HEK293 (cell line): Measurements from ENCODE around the gene MRPS10.
A peak's percentile ranks its signal among the peaks of the same experiment; 100 is the strongest.

ENCODE experiments used
- CTCF ChIA-PET: fragments of 350-600 bp; formaldehyde crosslinking; extraction: SDS; loops from one replicate; lab custom pipeline; 2021; ENCODE audit warnings: antibody characterized with exemption; lab: Yijun Ruan, JAX
- POLR2A ChIA-PET: fragments of 300-600 bp; formaldehyde crosslinking; extraction: SDS; loops from one replicate; lab custom pipeline; 2020; ENCODE audit warnings: antibody characterized with exemption, inconsistent platforms; lab: Yijun Ruan, JAX
- H3K27ac ChIP-seq: fragments of 200-500 bp; sonication (Bioruptor generic); 2 replicates; pipeline ENCODE4 v1.5.1; 2014; ENCODE audit warnings: low read depth, low read length, control low read depth, inconsistent platforms; ENCODE audit errors: extremely low read depth
- H3K36me3 ChIP-seq, 2 experiments: fragments of 200-500 bp in 1 of 2; sonication (Bioruptor generic) in 1 of 2; 1 replicate in 1 of 2; 2 replicates in 1 of 2; pipeline ENCODE4 v1.5.1; 2014 to 2017; ENCODE audit warnings: inconsistent platforms in 2 of 2, low read length in 2 of 2; ENCODE audit not compliant: control insufficient read depth in 2 of 2, insufficient read depth in 1 of 2
- H3K4me1 ChIP-seq: fragments of 200-500 bp; sonication (Bioruptor generic); 2 replicates; pipeline ENCODE4 v1.5.1; 2014; ENCODE audit warnings: mild to moderate bottlenecking, low read length, inconsistent platforms; ENCODE audit not compliant: control insufficient read depth, insufficient read depth
- H3K4me3 ChIP-seq: 2 replicates; pipeline ENCODE4 v1.5.1; 2011; ENCODE audit warnings: low read depth, mild to moderate bottlenecking, control low read depth, low read length, moderate library complexity
- H3K9me3 ChIP-seq: fragments of 200-500 bp; sonication (Bioruptor generic); 2 replicates; pipeline ENCODE4 v1.5.1; 2014; ENCODE audit warnings: low read depth, low read length, inconsistent platforms; ENCODE audit not compliant: control insufficient read depth, insufficient read depth
- OSR2 ChIP-seq: fragments of 450-650 bp; formaldehyde crosslinking; IDR thresholded peaks from 2 replicates; pipeline ENCODE4 v1.5.1; 2016; ENCODE audit warnings: missing biosample characterization, missing genetic modification characterization
- SP3 ChIP-seq: fragments of 450-650 bp; formaldehyde crosslinking; IDR thresholded peaks from 2 replicates; pipeline ENCODE4 v1.5.1; 2016; ENCODE audit warnings: missing biosample characterization, missing genetic modification characterization
- ZBTB1 ChIP-seq: fragments of 450-650 bp; formaldehyde crosslinking; IDR thresholded peaks from 2 replicates; pipeline ENCODE4 v1.5.1; 2016; ENCODE audit warnings: missing biosample characterization, missing genetic modification characterization
- ZFP37 ChIP-seq: fragments of 450-650 bp; formaldehyde crosslinking; IDR thresholded peaks from 2 replicates; pipeline ENCODE4 v1.5.1; 2016; ENCODE audit warnings: missing biosample characterization, missing genetic modification characterization
- ZIC2 ChIP-seq: fragments of 450-650 bp; formaldehyde crosslinking; IDR thresholded peaks from 2 replicates; pipeline ENCODE4 v1.5.1; 2016; ENCODE audit warnings: missing biosample characterization, missing genetic modification characterization
- ZNF10 ChIP-seq: fragments of 450-650 bp; formaldehyde crosslinking; IDR thresholded peaks from 2 replicates; pipeline ENCODE4 v1.5.1; 2017; ENCODE audit warnings: missing biosample characterization, missing genetic modification characterization
- ZNF155 ChIP-seq: fragments of 450-650 bp; formaldehyde crosslinking; IDR thresholded peaks from 2 replicates; pipeline ENCODE4 v1.5.1; 2016; ENCODE audit warnings: missing biosample characterization, missing genetic modification characterization
- ZNF157 ChIP-seq: fragments of 450-650 bp; formaldehyde crosslinking; IDR thresholded peaks from 2 replicates; pipeline ENCODE4 v1.5.1; 2016; ENCODE audit warnings: missing biosample characterization, missing genetic modification characterization
- ZNF239 ChIP-seq: fragments of 450-650 bp; formaldehyde crosslinking; IDR thresholded peaks from 2 replicates; pipeline ENCODE4 v1.5.1; 2016; ENCODE audit warnings: missing biosample characterization, missing genetic modification characterization
- ZNF266 ChIP-seq: fragments of 450-650 bp; formaldehyde crosslinking; IDR thresholded peaks from 2 replicates; pipeline ENCODE4 v1.5.1; 2016; ENCODE audit warnings: missing biosample characterization, missing genetic modification characterization, low read depth
- ZNF274 ChIP-seq, 2 experiments: fragments of 200-500 bp in 1 of 2; fragments of 450-650 bp in 1 of 2; sonication (Bioruptor generic) in 1 of 2; formaldehyde crosslinking in 1 of 2; IDR thresholded peaks; 2 replicates each; pipeline versions ENCODE4 v1.5.1 to v1.6.1; 2014 to 2016; ENCODE audit warnings: borderline replicate concordance in 1 of 2, inconsistent platforms in 1 of 2, low read length in 1 of 2, missing biosample characterization in 1 of 2, missing genetic modification characterization in 1 of 2
- ZNF324 ChIP-seq: fragments of 450-650 bp; formaldehyde crosslinking; IDR thresholded peaks from 2 replicates; pipeline ENCODE4 v1.5.1; 2016; ENCODE audit warnings: missing biosample characterization, missing genetic modification characterization
- ZNF335 ChIP-seq: fragments of 450-650 bp; formaldehyde crosslinking; conservative IDR thresholded peaks from 2 replicates; pipeline ENCODE4 v1.5.1; 2016; ENCODE audit warnings: missing biosample characterization, missing genetic modification characterization
- ZNF423 ChIP-seq: fragments of 450-650 bp; formaldehyde crosslinking; IDR thresholded peaks from 2 replicates; pipeline ENCODE4 v1.5.1; 2016; ENCODE audit warnings: missing biosample characterization, missing genetic modification characterization
- ZNF473 ChIP-seq: fragments of 450-650 bp; formaldehyde crosslinking; IDR thresholded peaks from 2 replicates; pipeline ENCODE4 v1.5.1; 2017; ENCODE audit warnings: missing biosample characterization, missing genetic modification characterization
- ZNF623 ChIP-seq: fragments of 450-650 bp; formaldehyde crosslinking; IDR thresholded peaks from 2 replicates; pipeline ENCODE4 v1.5.1; 2016; ENCODE audit warnings: missing biosample characterization, missing genetic modification characterization
- ZNF629 ChIP-seq: fragments of 450-650 bp; formaldehyde crosslinking; IDR thresholded peaks from 2 replicates; pipeline ENCODE4 v1.5.1; 2017; ENCODE audit warnings: missing biosample characterization, missing genetic modification characterization
- ZNF658 ChIP-seq: fragments of 450-650 bp; formaldehyde crosslinking; IDR thresholded peaks from 2 replicates; pipeline ENCODE4; 2016; ENCODE audit warnings: missing biosample characterization, missing genetic modification characterization
- ZNF707 ChIP-seq: fragments of 450-650 bp; formaldehyde crosslinking; IDR thresholded peaks from 2 replicates; pipeline ENCODE4 v1.5.1; 2016; ENCODE audit warnings: missing biosample characterization, missing genetic modification characterization
- ZNF777 ChIP-seq: fragments of 450-650 bp; formaldehyde crosslinking; IDR thresholded peaks from 2 replicates; pipeline ENCODE4 v1.5.1; 2017; ENCODE audit warnings: missing biosample characterization, missing genetic modification characterization, borderline replicate concordance
- TF ChIP-seq, protein P1 (sequence below): fragments of 450-650 bp; formaldehyde crosslinking; IDR thresholded peaks from 2 replicates; pipeline ENCODE4 v1.5.1; 2016; ENCODE audit warnings: missing biosample characterization, missing genetic modification characterization
- TF ChIP-seq, protein P2 (sequence below): fragments of 450-650 bp; formaldehyde crosslinking; IDR thresholded peaks from 2 replicates; pipeline ENCODE4 v1.5.1; 2016; ENCODE audit warnings: missing biosample characterization, missing genetic modification characterization
- TF ChIP-seq, protein P3 (sequence below): fragments of 450-650 bp; formaldehyde crosslinking; IDR thresholded peaks from 2 replicates; pipeline ENCODE4 v1.5.0; 2017; ENCODE audit warnings: missing biosample characterization, missing genetic modification characterization, borderline replicate concordance
- TF ChIP-seq, protein P4 (sequence below): fragments of 450-650 bp; formaldehyde crosslinking; IDR thresholded peaks from 2 replicates; pipeline ENCODE4 v1.5.1; 2017; ENCODE audit warnings: missing biosample characterization, missing genetic modification characterization
- TF ChIP-seq, protein P5 (sequence below): fragments of 450-650 bp; formaldehyde crosslinking; IDR thresholded peaks from 2 replicates; pipeline ENCODE4 v1.5.1; 2016; ENCODE audit warnings: missing biosample characterization, missing genetic modification characterization

MRPS10 gene

DNA sequence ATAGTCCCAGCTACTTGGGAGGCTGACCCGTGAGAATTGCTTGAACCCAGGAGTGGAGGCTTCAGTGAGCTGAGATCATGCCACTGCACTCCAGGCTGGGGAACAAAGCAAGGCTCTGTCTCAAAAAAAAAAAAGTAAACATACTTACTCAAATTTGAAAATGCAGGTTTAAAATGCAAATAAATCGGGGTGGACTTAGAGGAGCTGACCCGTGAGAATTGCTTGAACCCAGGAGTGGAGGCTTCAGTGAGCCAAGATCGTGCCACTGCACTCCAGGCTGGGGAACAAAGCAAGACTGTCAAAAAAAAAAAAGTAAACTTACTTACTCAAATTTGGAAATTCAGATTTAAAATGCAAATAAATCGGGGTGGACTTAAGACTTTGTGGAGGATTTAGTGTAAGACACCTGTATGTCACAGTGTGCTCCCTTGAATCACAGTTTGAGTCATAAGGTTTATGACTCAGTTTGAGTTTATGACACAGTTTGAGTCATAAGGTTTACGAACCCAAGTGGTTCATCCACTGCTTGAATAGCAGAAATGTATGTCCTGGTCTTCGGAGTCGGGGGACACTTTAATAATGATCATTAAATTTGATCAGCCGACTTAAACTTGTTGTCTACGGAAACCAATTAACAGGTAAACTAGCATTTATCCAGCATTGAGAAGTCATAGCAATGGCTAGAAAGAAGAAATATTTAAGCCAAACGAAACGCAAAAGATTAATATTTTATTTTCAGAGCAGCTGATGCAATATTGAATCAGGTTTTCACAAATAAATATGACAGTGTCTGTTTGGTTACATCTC lies 6.8 kb upstream of the MRPS10 start:
- H3K27ac ChIP-seq: 0 out of 2 replicates have a peak overlapping the region, but pooled peaks have one; percentile 6
- TF ChIP-seq ZIC2 (tag by site-specific recombination) (peak; percentile 29), ZNF274 (IDR thresholded peaks at IDR 0.05; ENCODE audit: low read length) (no peak), ZNF274 (tag by site-specific recombination; IDR thresholded peaks at IDR 0.05; ENCODE audit: borderline replicate concordance) (no peak), ZNF707 (tag by site-specific recombination) (no peak), SP3 (0 out of 2 replicates have a peak, but pooled peaks have one; percentile 17), ZNF623 (tag by site-specific recombination) (no peak), ZNF629 (peak; percentile 94), ZNF423 (no peak), ZNF266 (tag by site-specific recombination) (no peak), ZNF239 (tag by site-specific recombination) (no peak), ZNF658 (tag by site-specific recombination) (no peak), ZNF157 (tag by site-specific recombination) (no peak), ZFP37 (tag by site-specific recombination) (no peak), ZNF473 (tag by site-specific recombination) (no peak), ZNF324 (tag by site-specific recombination) (no peak), ZNF155 (no peak), ZBTB1 (tag by site-specific recombination) (no peak), ZNF10 (peak; percentile 72; the same call in 1 of the 2 replicates), ZNF335 (peak; percentile 68), OSR2 (no peak), ZNF777 (tag by site-specific recombination) (no peak)
- TF ChIP-seq, protein P1, sequence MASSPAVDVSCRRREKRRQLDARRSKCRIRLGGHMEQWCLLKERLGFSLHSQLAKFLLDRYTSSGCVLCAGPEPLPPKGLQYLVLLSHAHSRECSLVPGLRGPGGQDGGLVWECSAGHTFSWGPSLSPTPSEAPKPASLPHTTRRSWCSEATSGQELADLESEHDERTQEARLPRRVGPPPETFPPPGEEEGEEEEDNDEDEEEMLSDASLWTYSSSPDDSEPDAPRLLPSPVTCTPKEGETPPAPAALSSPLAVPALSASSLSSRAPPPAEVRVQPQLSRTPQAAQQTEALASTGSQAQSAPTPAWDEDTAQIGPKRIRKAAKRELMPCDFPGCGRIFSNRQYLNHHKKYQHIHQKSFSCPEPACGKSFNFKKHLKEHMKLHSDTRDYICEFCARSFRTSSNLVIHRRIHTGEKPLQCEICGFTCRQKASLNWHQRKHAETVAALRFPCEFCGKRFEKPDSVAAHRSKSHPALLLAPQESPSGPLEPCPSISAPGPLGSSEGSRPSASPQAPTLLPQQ (tag by site-specific recombination): peak; percentile 49
- TF ChIP-seq, protein P2, sequence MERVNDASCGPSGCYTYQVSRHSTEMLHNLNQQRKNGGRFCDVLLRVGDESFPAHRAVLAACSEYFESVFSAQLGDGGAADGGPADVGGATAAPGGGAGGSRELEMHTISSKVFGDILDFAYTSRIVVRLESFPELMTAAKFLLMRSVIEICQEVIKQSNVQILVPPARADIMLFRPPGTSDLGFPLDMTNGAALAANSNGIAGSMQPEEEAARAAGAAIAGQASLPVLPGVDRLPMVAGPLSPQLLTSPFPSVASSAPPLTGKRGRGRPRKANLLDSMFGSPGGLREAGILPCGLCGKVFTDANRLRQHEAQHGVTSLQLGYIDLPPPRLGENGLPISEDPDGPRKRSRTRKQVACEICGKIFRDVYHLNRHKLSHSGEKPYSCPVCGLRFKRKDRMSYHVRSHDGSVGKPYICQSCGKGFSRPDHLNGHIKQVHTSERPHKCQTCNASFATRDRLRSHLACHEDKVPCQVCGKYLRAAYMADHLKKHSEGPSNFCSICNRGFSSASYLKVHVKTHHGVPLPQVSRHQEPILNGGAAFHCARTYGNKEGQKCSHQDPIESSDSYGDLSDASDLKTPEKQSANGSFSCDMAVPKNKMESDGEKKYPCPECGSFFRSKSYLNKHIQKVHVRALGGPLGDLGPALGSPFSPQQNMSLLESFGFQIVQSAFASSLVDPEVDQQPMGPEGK (tag by site-specific recombination): peak; percentile 46
- TF ChIP-seq, protein P3, sequence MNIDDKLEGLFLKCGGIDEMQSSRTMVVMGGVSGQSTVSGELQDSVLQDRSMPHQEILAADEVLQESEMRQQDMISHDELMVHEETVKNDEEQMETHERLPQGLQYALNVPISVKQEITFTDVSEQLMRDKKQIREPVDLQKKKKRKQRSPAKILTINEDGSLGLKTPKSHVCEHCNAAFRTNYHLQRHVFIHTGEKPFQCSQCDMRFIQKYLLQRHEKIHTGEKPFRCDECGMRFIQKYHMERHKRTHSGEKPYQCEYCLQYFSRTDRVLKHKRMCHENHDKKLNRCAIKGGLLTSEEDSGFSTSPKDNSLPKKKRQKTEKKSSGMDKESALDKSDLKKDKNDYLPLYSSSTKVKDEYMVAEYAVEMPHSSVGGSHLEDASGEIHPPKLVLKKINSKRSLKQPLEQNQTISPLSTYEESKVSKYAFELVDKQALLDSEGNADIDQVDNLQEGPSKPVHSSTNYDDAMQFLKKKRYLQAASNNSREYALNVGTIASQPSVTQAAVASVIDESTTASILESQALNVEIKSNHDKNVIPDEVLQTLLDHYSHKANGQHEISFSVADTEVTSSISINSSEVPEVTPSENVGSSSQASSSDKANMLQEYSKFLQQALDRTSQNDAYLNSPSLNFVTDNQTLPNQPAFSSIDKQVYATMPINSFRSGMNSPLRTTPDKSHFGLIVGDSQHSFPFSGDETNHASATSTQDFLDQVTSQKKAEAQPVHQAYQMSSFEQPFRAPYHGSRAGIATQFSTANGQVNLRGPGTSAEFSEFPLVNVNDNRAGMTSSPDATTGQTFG (tag by site-specific recombination): no peak
- TF ChIP-seq, protein P4, sequence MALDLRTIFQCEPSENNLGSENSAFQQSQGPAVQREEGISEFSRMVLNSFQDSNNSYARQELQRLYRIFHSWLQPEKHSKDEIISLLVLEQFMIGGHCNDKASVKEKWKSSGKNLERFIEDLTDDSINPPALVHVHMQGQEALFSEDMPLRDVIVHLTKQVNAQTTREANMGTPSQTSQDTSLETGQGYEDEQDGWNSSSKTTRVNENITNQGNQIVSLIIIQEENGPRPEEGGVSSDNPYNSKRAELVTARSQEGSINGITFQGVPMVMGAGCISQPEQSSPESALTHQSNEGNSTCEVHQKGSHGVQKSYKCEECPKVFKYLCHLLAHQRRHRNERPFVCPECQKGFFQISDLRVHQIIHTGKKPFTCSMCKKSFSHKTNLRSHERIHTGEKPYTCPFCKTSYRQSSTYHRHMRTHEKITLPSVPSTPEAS (tag by site-specific recombination): 0 out of 2 replicates have a peak, but pooled peaks have one; percentile 8
- TF ChIP-seq, protein P5, sequence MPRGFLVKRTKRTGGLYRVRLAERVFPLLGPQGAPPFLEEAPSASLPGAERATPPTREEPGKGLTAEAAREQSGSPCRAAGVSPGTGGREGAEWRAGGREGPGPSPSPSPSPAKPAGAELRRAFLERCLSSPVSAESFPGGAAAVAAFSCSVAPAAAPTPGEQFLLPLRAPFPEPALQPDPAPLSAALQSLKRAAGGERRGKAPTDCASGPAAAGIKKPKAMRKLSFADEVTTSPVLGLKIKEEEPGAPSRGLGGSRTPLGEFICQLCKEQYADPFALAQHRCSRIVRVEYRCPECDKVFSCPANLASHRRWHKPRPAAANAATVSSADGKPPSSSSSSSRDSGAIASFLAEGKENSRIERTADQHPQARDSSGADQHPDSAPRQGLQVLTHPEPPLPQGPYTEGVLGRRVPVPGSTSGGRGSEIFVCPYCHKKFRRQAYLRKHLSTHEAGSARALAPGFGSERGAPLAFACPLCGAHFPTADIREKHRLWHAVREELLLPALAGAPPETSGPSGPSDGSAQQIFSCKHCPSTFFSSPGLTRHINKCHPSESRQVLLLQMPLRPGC (tag by site-specific recombination): peak; percentile 54; the same call in 1 of the 2 replicates

More for the DNA sequence above, 6.8 kb upstream of the MRPS10 start:
- POLR2A ChIA-PET: interaction anchor here (0.6 to 0.7 kb wide), 2 partner anchors 54 to 437 kb away, joined by 3 read pairs; partner anchors contain the start of gene TOMM6
- Histone ChIP-seq H3K9me3 (no peaks in the 10 kb centered on the region), H3K4me3 (no peak overlapping the region), H3K4me1 (peaks cover 16% of the 10 kb centered on the region), H3K36me3 (no peaks in the 10 kb centered on the region)
- CTCF ChIA-PET: interaction anchor here (0.8 to 5.2 kb wide), 3 partner anchors 10 to 323 kb away, joined by 3 to 46 read pairs (median 21); no protein-coding TSS in a partner anchor
